KOPT-K1 (cell line): ENCODE measurements around the gene TUBG2.

ENCODE experiments used
- H3K27ac ChIP-seq: fragments of 200-600 bp; sonication (generic); 2 replicates; pipeline ENCODE4 v1.5.1; 2016; ENCODE audit warnings: antibody characterized with exemption, mild to moderate bottlenecking, low read depth, low read length; ENCODE audit not compliant: poor library complexity, severe bottlenecking
- H3K36me3 ChIP-seq: fragments of 200-600 bp; sonication (generic); 2 replicates; pipeline ENCODE4 v1.5.1; 2017; ENCODE audit warnings: antibody characterized with exemption, mild to moderate bottlenecking, low read length, moderate library complexity; ENCODE audit not compliant: insufficient read depth
- H3K9me3 ChIP-seq: fragments of 200-600 bp; sonication (generic); 2 replicates; pipeline ENCODE4 v1.5.1; 2017; ENCODE audit warnings: antibody characterized with exemption, low read length, mild to moderate bottlenecking; ENCODE audit not compliant: insufficient read depth, poor library complexity, severe bottlenecking

The TUBG2 gene

GRCh38 chr17:42695500-42695899, 36.4 kb downstream of the TUBG2 start:
- Histone ChIP-seq H3K36me3 (peaks cover 4% of the 10 kb centered on the region; the same call in 1 of the 2 replicates), H3K27ac (no peak overlapping the region), H3K9me3 (no peaks in the 10 kb centered on the region)

GRCh38 chr17:42697108-42697811, 38.2 kb downstream of the TUBG2 start:
- H3K36me3 ChIP-seq, result peaks cover 22% of the 10 kb centered on the region
- H3K9me3 ChIP-seq, result no peaks in the 10 kb centered on the region
- H3K27ac ChIP-seq, result no peak overlapping the region

GRCh38 chr17:42698736-42699414, 39.8 kb downstream of the TUBG2 start:
- H3K36me3 ChIP-seq, result peaks cover 36% of the 10 kb centered on the region
- H3K27ac ChIP-seq, result no peak overlapping the region

GRCh38 chr17:42699415-42699740, 40.3 kb downstream of the TUBG2 start:
- H3K27ac ChIP-seq, result no peak overlapping the region
- H3K36me3 ChIP-seq, result peaks cover 41% of the 10 kb centered on the region
- H3K9me3 ChIP-seq, result no peaks in the 10 kb centered on the region

More at GRCh38 chr17:42698736-42699414, 39.8 kb downstream of the TUBG2 start:
- no peaks in the 10 kb centered on the region for H3K9me3 ChIP-seq

GRCh38 chr17:42700586-42701289, 41.7 kb downstream of the TUBG2 start:
- no peak overlapping the region for H3K27ac ChIP-seq
- no peaks in the 10 kb centered on the region for H3K9me3 ChIP-seq
- H3K36me3 ChIP-seq, result peaks cover 55% of the 10 kb centered on the region

- H3K36me3 ChIP-seq, result peaks cover 65% of the 10 kb centered on the region
- no peaks in the 10 kb centered on the region for H3K9me3 ChIP-seq
- no peak overlapping the region for H3K27ac ChIP-seq
Observed at GRCh38 chr17:42702446-42702845, 43.4 kb downstream of the TUBG2 start.

- Histone ChIP-seq H3K9me3 (no peaks in the 10 kb centered on the region), H3K27ac (no peak overlapping the region), H3K36me3 (peaks cover 86% of the 10 kb centered on the region)
Observed at GRCh38 chr17:42704490-42704836, 45.4 kb downstream of the TUBG2 start.

- Histone ChIP-seq H3K27ac (no peak overlapping the region), H3K36me3 (peaks cover 91% of the 10 kb centered on the region), H3K9me3 (no peaks in the 10 kb centered on the region)
Observed at GRCh38 chr17:42704837-42705494, 45.9 kb downstream of the TUBG2 start.

GRCh38 chr17:42706732-42707131, 47.6 kb downstream of the TUBG2 start:
- Histone ChIP-seq H3K36me3 (peaks cover 92% of the 10 kb centered on the region), H3K27ac (no peak overlapping the region), H3K9me3 (no peaks in the 10 kb centered on the region)

- Histone ChIP-seq H3K9me3 (no peaks in the 10 kb centered on the region), H3K36me3 (peaks cover 83% of the 10 kb centered on the region), H3K27ac (no peak overlapping the region)
Observed at GRCh38 chr17:42708588-42708987, 49.5 kb downstream of the TUBG2 start.

GRCh38 chr17:42709561-42709960, 50.5 kb downstream of the TUBG2 start:
- no peaks in the 10 kb centered on the region for H3K9me3 ChIP-seq
- H3K36me3 ChIP-seq, result peaks cover 73% of the 10 kb centered on the region
- no peak overlapping the region for H3K27ac ChIP-seq
